NT2/D1 (cell line): Measurements from ENCODE around the gene THRA.

Experiments used
- SUZ12 ChIP-seq: IDR thresholded peaks from 2 replicates; pipeline ENCODE4 v1.6.1; 2011; ENCODE audit not compliant: insufficient read length, insufficient read depth; ENCODE audit errors: extremely low read depth
- YY1 ChIP-seq: IDR thresholded peaks from 2 replicates; pipeline ENCODE4 v1.6.1; 2011; ENCODE audit not compliant: insufficient read length, insufficient read depth

GRCh38 chr17:40015005-40015997 lies 47.5 kb upstream of the THRA start, which contains the start of gene CSF3:
- TF ChIP-seq YY1 (no peak), SUZ12 (no peak)
